GM18868 (cell line): ENCODE measurements around the gene AKR1C3.
"Not testable (repeated sequence)": the region's sequence is repeated elsewhere in the genome, so short reads cannot be mapped to it uniquely, and the experiment has no call there.

Experiments used
- ATAC-seq: cut with Tn5 transposase; IDR thresholded peaks from one replicate; pipeline ENCODE4 v1.9.1; 2021; ENCODE audit warnings: mild to moderate bottlenecking, moderate library complexity; ENCODE audit not compliant: unreplicated experiment

Gene AKR1C3

GRCh38 chr10:5135581-5135980 lies 41.4 kb downstream of the AKR1C3 start:
- no peak for ATAC-seq

- ATAC-seq = no peak
Observed at GRCh38 chr10:5136468-5137087, 42.4 kb downstream of the AKR1C3 start.

GRCh38 chr10:5137699-5138098 lies 43.5 kb downstream of the AKR1C3 start:
- ATAC-seq = not testable (repeated sequence)

GRCh38 chr10:5142199-5142598 lies 48.0 kb downstream of the AKR1C3 start:
- no peak for ATAC-seq

GRCh38 chr10:5143137-5143536 lies 48.9 kb downstream of the AKR1C3 start:
- no peak for ATAC-seq

GRCh38 chr10:5146920-5147254 lies 52.7 kb downstream of the AKR1C3 start:
- no peak for ATAC-seq

- no peak for ATAC-seq
Observed at GRCh38 chr10:5147255-5147980, 53.2 kb downstream of the AKR1C3 start.

GRCh38 chr10:5147981-5148677 lies 53.9 kb downstream of the AKR1C3 start:
- no peak for ATAC-seq

GRCh38 chr10:5148678-5149032 lies 54.4 kb downstream of the AKR1C3 start:
- no peak for ATAC-seq

- ATAC-seq = no peak
Observed at GRCh38 chr10:5151076-5151475, 56.9 kb downstream of the AKR1C3 start.

- no peak for ATAC-seq
Observed at GRCh38 chr10:5155951-5156350, 61.7 kb downstream of the AKR1C3 start.
